Stimulated activated CD4-positive, alpha-beta T cell treated with anti-CD3 and anti-CD28 coated beads, Interleukin-1b, Interleukin-23, amount 100 ng/mL, for 24 hours (primary cell): ENCODE measurements around the gene TSPAN11.

Experiments used
- DNase-seq, 4 experiments: peaks; one replicate each; pipeline ENCODE4 v3.0.0-alpha.2; 2020; ENCODE audit warnings: low read depth in 4 of 4, low spot score in 1 of 4

The TSPAN11 gene

GRCh38 chr12:31041033-31041564 is 114.6 kb downstream of the TSPAN11 start:
- DNase-seq = no peak
